ENCODE measurements around the gene MCUB. TPM values are rescaled to one million over a fixed set of nuclear protein-coding genes. Genes with fewer than 3 reads are reported as not detected.

MCUB gene
- total RNA-seq, 1 experiment from 2014 or later, result 14.8 TPM

DNA sequence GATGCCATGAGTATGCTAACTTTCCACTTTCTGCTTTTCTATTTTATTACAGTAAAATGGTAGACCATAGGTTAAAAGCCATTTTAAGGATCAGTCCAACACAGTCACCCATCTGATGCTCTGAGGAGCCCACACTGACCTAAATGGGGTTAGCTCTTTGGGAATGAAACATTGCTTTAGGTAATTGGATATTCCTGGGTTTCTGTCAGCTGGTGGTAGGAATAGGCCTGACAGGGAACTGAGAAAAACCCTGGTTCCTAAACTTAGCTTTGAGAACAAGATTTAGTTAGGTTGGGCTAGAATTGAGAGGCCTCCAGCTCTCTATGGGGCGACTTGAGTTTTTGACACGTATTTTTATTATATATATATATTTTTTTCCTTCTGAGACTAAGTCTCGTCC lies 40.4 kb downstream of the MCUB start:
- peaks cover 21 to 39% (median 23%) of the 10 kb centered on the region in 3 experiments for H3K36me3 Mint-ChIP-seq (ENCODE audit: insufficient read depth in 1 of 3, low read depth in 3 of 3)
- Histone ChIP-seq H3K79me2 (ENCODE audit: insufficient read depth, low read length) (no peaks in the 10 kb centered on the region), H3K9me3 (ENCODE audit: control insufficient read depth, low read depth, low read length) (no peaks in the 10 kb centered on the region), H3K27ac (ENCODE audit: insufficient read length, low read depth, low read length) (no peak overlapping the region), H4K5ac (ENCODE audit: insufficient read length, low read depth, low read length) (no peak overlapping the region), H2BK5ac (ENCODE audit: insufficient read length, low read length) (no peak overlapping the region), H3K18ac (ENCODE audit: insufficient read length, low read depth, low read length) (no peak overlapping the region), H3K56ac (ENCODE audit: insufficient read length, low read depth, low read length) (no peak overlapping the region), H2AFZ (ENCODE audit: low read length) (no peak overlapping the region), H3K9ac (ENCODE audit: extremely low read depth, insufficient read length, low read length) (no peak overlapping the region), H3K23ac (ENCODE audit: insufficient read length, low read depth, low read length) (no peak overlapping the region), H4K91ac (ENCODE audit: insufficient read length, low read depth, low read length) (no peak overlapping the region), H2BK15ac (ENCODE audit: low read depth, low read length) (no peak overlapping the region), H3K4me1 (ENCODE audit: insufficient read depth, low read length) (no peaks in the 10 kb centered on the region), H2BK120ac (ENCODE audit: low read depth, low read length, poor library complexity, severe bottlenecking) (no peak overlapping the region), H3K14ac (ENCODE audit: insufficient read depth, low read length) (no peak overlapping the region), H3T11ph (ENCODE audit: low read length) (no peak overlapping the region), H3K23me2 (ENCODE audit: insufficient read length, low read depth, low read length, poor library complexity, severe bottlenecking) (no peaks in the 10 kb centered on the region), H2AK5ac (ENCODE audit: insufficient read length, low read length) (no peak overlapping the region), H3K79me1 (ENCODE audit: insufficient read depth, low read depth, low read length, poor library complexity, severe bottlenecking) (no peaks in the 10 kb centered on the region), H2BK20ac (ENCODE audit: low read depth, low read length, poor library complexity, severe bottlenecking) (no peak overlapping the region), H2BK12ac (ENCODE audit: insufficient read length, low read depth, low read length) (no peak overlapping the region), H3K4ac (ENCODE audit: low read depth, low read length) (no peak overlapping the region), H4K20me1 (ENCODE audit: control insufficient read depth, insufficient read depth, insufficient read length) (no peaks in the 10 kb centered on the region), H3K27me3 (ENCODE audit: insufficient read depth, low read length) (no peaks in the 10 kb centered on the region), H3K4me2 (ENCODE audit: insufficient read depth, insufficient read length, low read length) (no peak overlapping the region), H4K8ac (replicated peaks; ENCODE audit: insufficient read length, low read depth, low read length) (no peak overlapping the region)
- WGBS (ENCODE audit: extremely low coverage, insufficient read length, low lambda C conversion rate), result no CpG with 5 or more reads among the region's 3 CpGs
- no peaks in the 10 kb centered on the region for H3K27me3 Mint-ChIP-seq (ENCODE audit: low read depth)
- no peak for DNase-seq
- H3K4me1 Mint-ChIP-seq, result peaks cover 5 to 7% of the 10 kb centered on the region in 2 experiments
- no peak overlapping the region for H3K4me3 Mint-ChIP-seq
- peaks cover 21 to 33% of the 10 kb centered on the region in 2 experiments for H3K9me3 Mint-ChIP-seq
- TF ChIP-seq CTCF (conservative IDR thresholded peaks at IDR 0.05), result no peak
- H3K27ac Mint-ChIP-seq, result no peak overlapping the region

Data from H9 (cell line).